GM19239 (cell line): Measurements from ENCODE around the gene GPA33.

ENCODE experiments used
- DNase-seq: peaks from one replicate; pipeline ENCODE4 v3.0.0; 2011; ENCODE audit warnings: low spot score; ENCODE audit not compliant: insufficient read length
- FAIRE-seq: peaks from 2 replicates; lab custom pipeline; 2011; peaks lifted over from hg19 to GRCh38; lab: Jason Lieb, UNC

GPA33 gene, protein sequence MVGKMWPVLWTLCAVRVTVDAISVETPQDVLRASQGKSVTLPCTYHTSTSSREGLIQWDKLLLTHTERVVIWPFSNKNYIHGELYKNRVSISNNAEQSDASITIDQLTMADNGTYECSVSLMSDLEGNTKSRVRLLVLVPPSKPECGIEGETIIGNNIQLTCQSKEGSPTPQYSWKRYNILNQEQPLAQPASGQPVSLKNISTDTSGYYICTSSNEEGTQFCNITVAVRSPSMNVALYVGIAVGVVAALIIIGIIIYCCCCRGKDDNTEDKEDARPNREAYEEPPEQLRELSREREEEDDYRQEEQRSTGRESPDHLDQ

DNA sequence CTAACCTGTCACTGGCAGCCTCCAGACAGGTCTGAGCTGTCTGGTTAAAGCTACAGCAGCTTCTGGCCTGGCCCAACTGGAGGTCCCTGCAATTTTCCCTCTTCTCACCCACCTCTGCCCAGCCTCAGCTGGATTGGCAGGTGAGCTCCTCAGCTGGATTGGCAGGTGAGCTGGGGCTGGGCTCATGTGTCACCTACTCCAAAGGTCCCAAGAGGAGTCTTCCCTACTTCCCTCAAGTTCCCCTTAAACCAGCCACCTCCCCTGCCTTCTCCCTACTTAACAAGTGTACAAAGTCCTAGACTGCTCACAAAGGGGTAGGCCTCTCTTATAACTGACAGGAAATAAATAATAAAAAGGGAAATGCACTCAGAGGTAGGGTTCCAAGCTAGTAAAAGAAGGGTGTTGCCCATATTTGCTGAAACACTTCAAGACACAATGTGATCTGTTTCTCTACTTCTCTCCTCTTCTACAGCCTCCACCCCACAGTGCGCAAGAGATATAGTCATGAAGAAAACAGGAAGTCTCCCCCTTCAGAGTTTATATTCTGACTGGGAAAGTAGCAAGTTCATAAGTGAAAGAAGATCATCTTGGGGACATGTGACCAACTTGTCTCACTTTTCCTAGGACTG, at the start of gene GPA33:
Gene GPA33, minus strand, starts transcription at position 64 of the 629 bp plus-strand sequence. CDS start 90 bp downstream, outside the sequence.
- FAIRE-seq (no peak), DNase-seq (no peak)

DNA sequence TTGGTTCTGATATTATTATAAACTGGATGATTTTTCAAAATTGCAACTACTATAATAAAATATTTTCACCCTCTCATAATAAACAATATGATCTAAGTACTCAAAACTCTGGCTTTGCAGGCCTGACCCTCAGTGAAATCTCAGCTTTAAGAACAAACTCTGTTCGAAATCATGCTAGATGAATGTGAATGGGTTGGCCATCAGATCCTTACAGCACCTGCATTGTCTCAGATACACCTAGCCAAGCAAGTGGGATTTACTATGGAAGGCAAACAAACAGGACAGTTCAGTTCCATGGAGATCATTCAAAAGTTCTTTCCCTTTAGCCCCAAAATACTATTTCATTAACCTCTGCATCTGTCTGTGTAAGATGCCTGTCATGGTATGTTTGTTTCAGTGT, 48.5 kb upstream of the GPA33 start:
- DNase-seq: no peak
- FAIRE-seq: no peak

DNA sequence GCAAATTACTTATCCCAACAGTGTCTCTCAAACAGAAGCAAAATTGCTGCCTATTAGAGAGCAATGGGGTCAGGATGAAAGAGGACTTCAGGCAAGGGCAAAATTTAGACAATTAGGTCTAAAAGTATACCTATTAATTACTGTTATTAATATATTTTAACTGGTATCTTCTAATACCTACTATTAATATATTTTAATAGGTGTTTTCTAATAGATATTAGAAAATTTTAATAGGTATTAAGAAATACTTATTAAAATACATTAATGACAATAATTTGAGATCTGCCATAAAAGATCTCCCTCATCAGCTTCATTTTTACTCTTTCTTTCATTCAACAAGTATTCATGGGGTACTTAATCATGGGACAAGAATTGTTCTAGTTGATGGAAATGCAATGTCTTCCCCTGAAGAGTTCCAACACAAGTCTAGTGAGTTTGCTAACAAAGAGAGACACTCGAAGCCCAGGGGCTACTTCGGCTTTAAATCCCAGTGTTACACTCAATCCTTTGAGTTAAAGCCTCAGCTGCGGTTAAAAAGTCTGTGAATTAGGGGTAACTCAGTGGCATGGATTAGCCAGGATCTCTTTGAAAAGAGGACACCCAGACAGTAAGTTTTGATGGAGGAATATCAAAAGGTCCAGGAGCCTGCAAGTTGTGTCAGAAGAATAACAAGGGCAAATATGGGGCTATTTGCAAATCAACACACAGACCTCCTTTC, 47.8 kb upstream of the GPA33 start:
- DNase-seq (no peak), FAIRE-seq (no peak)

DNA sequence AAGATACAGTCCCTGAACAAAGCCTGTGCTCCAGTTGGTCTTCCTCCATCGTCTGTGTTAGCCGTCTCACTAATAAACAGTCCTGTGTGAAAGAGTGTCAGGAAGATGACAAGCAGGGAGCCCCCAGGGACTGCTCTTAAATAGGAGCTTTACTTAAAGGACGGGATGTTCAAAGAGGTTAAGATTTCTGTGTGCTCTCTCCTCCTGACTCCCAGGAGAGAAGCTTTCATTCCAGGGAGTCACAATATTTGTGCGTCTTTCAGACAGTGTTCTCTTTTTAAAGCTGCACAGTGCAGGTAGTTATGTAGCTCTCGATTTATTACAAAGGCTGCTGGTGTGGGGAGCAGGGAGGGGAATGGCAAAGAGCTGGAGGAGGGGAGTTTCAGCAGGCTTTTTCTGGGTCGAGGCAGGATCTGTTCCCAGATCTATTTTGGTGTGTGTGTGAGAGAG, 47.2 kb upstream of the GPA33 start:
- FAIRE-seq (no peak), DNase-seq (no peak)

DNA sequence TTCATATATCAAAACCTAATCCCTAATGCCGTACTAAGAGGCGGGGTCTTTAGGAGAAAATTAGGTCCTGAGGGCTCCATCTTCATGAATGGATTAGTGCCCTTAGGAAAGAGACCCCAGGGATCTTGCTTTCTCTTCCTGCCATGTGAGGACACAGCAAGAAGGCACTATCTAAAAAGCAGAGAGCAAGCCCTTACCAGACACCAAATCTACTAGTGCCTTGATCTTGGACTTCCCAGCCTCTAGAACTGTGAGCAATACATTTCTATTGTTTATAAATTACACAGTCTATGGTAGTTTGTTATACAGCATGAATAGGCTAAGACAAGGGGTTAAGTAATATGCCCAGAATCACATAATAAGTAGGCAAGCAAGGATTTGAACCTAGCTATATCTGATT, 46.6 kb upstream of the GPA33 start:
- FAIRE-seq (no peak), DNase-seq (no peak)

DNA sequence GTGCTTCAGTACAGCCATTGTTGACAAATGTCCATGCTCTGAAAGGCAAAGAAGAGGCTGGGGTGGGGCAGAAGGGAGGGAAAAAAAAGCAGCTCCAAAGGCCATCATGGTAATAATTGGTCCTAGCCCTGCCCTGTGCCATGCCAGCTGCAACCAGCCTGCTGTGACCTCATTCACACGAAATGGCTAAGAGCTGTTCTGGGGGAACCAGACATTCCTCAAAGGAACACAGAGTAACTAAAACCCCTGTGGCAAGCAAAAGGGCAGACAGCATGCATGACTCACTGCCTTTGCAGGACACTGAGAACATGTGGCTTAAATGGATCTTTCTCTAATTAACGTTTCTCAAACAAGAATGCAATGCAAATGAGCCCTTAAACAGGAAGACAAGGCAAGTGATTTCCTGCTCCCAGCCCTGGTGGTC, 46.0 kb upstream of the GPA33 start:
- FAIRE-seq: no peak
- no peak for DNase-seq

DNA sequence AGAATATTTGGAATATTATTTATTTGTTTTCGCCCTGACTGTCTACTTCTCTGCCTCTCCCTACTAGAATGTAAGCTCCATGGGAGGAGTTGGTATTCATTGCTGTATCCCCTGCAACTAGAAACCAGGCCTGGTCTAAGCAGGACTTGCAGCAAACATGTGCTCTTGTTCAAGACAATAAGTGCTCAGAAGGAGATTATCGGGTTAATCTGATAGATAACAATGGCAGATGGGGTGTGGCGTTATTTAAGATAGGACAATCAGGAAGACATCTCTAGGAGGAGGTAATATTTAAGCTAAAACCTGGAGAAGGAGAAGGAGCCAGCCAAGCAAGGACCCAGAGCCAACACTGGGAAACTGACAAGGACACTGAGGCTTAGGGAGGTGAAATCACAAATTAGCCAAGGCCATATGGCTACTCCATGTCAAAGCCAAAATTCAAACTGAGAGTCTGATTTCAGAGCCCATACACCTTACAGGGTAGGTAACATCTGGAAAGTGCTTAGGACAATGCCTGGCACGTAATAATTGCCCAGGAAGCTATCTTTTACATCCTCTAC, 45.2 kb upstream of the GPA33 start:
- no peak for DNase-seq
- FAIRE-seq: no peak

DNA sequence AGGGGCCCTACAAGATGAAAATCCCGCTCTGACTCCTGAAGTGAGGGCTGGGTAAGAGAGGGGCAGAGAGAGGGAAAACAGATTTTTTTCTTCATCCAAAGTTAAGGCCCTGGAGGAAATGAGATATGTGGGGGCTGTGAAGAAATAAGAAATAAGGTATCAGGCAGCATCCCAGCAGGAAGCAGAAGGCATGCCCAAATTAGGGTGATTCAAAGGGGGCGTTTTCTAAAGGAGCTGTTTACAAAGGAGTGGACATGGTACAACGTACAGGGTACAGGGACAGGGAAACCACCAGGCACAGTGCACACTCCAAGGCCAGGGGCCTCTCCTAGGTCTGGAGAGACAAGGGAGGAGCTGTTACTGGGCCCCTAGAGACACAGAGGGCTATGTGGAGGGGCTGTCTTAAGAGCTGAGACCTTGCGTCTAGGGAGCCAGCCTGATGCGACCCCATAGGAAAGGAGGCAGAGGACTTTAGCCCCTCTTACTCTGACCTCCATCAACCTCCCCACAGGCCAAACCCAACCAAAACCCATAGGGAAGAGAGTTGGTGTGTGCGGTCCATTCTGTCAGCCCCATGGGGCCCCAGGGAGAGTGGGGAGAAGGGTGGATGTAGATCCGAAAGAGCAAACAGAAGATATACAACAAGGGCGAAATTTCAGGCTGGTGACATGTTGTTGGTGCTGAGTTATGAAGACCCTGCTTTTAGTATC, 42.3 kb upstream of the GPA33 start:
- FAIRE-seq: no peak
- no peak for DNase-seq

DNA sequence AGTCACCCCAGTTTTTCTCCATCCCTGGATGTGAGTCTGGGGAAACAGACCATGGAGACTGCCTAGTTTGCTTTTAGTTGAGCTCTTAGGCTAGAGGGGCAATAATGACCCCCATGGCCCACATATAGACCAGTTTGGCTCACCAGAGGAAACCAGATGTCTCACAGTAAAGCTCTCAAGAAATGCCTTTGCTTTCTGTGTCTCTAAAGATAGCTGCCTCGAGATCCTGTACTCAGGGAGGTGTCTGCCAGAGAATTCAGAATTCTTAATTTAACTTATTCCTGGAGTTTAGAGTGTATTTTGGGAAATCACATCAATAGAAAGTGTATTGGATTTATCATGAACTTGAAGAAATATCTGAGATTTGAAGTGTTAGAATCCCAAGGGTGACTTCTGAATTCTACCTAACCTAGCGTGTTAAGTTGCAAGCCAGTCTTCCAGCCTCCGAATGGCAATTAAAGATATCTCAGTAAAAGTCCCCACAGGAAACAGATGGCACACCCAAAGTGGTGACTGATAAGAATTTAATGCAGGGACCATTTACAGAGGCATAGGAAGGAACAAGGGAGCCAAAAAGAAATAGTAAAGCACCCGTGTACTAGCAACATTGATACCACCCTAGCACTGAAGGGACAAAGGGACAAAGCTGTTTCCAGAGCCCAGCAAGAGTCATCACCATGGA, 40.8 kb upstream of the GPA33 start:
- DNase-seq: no peak
- FAIRE-seq: no peak

DNA sequence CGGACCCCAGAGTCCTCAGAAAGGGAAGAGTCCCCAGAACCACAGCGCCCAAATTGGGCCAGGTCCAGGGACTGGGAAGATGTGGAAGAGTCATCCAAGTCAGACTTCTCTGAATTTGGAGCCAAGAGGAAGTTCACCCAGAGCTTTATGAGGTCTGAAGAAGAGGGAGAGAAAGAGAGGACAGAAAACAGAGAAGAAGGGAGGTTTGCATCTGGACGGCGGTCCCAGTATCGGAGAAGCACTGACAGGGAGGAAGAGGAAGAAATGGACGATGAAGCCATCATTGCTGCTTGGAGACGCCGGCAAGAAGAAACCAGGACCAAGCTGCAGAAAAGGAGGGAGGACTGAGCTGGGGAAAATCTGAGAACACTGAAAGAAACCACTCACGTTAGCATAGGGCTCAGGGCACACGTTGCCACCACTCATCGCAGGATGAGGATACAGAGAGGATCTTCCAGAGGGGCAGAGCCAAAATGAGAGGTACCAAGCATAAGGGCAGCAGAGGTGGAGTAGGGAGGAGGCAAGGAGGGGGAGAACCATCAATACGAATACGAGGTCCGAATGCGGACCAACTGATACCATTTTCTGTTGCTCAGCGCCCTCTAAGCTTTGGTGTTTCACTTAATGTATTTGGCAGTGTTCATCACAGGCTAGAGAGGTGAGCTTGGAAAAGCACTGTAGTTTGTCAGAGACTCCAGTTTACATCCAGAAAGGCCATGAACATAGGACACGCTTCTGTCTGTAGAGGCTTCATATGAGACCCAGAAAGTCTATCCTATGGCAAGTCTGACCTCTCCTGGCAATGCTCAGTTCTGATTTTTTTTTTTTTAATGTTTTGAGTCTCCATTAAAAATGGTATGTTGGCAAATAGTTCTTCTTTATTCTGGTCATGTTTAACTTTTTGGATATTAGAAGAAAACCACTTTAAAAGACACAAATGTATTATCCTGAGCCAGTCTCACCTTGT, 38.4 kb upstream of the GPA33 start:
- DNase-seq (no peak), FAIRE-seq (no peak)

DNA sequence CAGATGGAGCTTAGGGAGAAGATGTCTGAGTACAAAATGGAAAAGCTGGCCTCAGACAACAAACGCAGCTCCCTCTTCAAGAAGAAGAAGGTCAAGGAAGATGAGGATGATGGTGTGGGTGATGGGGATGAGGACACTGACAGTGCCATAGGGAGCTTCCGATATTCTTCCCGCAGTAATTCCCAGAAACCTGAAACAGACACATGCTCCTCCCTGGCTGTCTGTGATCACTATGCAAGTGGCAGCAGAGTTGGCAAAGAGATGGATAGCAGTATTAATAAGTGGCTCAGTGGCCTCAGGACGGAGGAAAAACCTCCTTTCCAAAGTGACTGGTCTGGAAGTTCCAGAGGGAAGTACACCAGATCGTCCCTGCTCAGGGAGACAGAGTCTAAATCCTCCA, 37.5 kb upstream of the GPA33 start:
- no peak for DNase-seq
- FAIRE-seq: no peak

DNA sequence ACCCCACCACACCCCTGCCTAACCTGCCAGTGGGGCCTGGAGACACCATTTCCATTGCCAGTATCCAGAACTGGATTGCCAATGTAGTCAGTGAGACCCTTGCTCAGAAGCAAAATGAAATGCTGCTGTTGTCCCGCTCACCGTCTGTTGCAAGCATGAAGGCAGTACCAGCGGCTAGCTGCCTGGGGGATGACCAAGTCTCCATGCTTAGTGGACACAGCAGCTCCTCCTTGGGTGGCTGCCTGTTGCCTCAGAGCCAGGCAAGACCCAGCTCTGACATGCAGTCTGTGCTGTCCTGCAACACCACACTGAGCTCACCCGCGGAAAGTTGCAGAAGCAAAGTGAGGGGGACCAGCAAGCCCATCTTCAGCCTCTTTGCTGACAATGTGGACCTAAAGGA, 37.1 kb upstream of the GPA33 start:
- FAIRE-seq: no peak
- no peak for DNase-seq

DNA sequence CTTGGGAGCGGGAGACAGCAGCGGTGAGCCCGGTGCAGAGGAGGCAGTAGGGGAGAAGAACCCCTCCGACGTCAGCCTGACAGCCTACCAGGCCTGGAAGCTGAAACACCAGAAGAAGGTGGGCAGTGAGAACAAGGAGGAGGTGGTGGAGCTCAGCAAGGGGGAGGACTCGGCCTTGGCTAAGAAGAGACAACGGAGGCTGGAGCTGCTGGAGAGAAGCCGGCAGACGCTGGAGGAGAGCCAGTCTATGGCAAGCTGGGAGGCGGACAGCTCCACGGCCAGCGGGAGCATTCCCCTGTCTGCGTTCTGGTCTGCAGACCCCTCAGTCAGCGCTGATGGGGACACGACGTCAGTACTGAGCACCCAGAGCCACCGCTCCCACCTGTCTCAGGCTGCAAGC, 36.6 kb upstream of the GPA33 start:
- FAIRE-seq (no peak), DNase-seq (no peak)

DNA sequence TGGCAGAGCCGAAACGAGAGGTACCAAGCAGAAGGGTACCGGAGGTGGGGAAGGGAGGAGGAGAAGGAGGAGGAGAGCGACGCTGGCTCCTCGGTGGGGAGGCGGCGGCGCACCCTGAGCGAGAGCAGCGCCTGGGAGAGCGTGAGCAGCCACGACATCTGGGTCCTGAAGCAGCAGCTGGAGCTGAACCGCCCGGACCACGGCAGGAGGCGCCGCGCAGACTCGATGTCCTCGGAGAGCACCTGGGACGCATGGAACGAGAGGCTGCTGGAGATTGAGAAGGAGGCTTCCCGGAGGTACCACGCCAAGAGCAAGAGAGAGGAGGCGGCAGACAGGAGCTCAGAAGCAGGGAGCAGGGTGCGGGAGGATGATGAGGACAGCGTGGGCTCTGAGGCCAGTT, 36.1 kb upstream of the GPA33 start:
- FAIRE-seq: no peak
- DNase-seq: no peak

DNA sequence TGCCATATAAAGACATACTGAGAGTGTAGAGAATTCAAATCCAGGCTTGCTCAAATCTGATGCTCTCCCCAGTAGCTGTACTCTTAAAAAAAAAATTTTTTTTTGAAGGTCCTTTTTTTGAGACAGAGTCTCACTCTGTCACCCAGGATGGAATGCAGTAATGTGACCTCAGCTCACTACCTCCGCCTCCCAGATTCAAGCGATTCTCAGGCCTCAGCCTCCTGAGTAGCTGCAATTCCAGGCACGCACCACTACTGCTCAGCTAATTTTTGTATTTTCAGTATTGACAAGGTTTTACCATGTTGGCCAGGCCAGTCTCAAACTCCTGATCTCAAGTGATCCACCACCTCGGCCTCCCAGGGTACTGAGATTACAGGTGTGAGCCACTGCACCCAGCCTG, 32.4 kb upstream of the GPA33 start:
- DNase-seq (no peak), FAIRE-seq (no peak)

DNA sequence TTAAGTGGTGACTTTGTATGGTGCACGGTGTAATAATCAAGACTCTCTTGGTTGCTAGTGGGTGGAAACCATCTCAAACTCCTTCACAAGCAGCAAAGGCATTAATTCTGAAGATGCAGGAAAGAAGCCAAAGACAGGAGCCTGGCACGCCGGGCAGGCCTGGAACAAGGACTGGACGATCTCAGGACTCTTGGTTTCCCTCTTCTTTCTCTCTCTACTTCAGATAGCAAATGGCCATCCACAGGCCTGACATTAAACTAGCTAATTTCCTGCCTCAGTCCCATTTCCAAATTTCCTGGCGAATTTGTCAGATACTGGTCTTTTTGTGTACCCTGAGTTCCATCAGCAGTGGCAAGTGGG, 31.9 kb upstream of the GPA33 start:
- FAIRE-seq (no peak), DNase-seq (no peak)

DNA sequence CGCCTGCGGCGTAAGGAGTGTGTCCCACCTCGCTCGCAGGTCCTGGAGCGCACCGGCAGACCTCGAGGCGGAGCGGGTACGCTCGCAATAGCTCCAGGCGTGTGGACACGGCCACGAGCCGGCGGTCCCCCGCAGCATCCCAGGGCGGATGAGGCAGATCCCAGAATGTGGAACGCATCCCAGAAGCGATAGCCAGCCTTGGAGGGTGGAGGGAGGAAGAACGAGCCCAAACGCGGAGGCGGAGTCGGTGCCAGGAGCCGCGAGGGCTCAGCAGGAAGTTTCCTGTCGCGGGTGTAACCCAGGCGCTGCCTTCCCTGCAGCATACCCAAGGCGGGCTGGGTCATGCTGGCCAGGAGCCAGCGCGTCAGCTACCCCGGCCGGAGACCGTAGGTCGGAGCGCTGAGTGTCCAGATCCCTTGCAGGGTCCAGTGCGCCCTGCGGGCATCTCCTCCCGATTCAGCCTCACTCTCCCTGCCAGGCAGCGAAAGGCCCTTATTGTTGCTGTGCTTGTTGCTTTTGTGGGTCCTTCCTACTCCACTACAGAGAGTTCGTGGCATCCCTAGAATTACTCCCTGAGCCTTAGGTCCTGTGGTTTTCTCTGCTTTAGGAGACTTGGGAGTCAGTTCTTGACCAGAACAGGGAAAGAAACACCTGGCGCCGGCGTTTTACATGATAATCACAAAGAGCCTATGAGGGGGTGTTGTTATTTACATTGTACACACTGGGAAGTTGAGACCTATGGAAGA, 31.4 kb upstream of the GPA33 start:
- DNase-seq: no peak

DNA sequence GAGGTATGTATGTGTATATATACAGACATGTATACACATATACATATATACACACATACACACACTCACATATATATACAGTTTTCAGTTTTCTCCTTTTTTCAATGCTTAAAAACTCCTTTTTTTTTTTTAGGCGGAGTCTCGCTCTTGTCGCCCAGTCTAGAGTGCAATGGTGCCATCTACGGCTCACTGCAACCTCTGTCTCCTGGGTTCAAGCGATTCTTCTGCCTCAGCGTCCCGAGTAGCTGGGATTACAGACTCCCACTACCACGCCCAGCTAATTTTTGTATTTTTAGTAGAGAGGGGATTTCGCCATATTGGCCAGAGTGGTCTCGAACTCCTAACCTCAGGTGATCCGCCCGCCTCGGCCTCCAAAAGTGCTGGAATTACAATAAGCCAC, 30.7 kb upstream of the GPA33 start:
- no peak for FAIRE-seq
- DNase-seq: no peak

More for the DNA sequence above, 31.4 kb upstream of the GPA33 start:
- FAIRE-seq: no peak
